Activated CD8-positive, alpha-beta T cell treated with anti-CD3 and anti-CD28 coated beads, Interleukin-2, amount 10 ng/mL, durations not matched to agents 7 days and 5 days (primary cell): ENCODE measurements around the gene DNAJB5. TPM values are rescaled to one million over a fixed set of nuclear protein-coding genes. Genes with fewer than 3 reads are reported as not detected.

Experiments used
- ATAC-seq: fragments of 150-1000 bp; cut with Tn5 transposase; one replicate; pipeline ENCODE4 v1.10.0; 2021; ENCODE audit warnings: moderate library complexity
- CTCF ChIA-PET: fragments of 350-600 bp; sonication (Branson Sonifier 250); formaldehyde crosslinking; loops from one replicate; lab custom pipeline; 2021; ENCODE audit warnings: antibody characterized with exemption; lab: Charles Lee
- POLR2A ChIA-PET: fragments of 350-600 bp; sonication (Branson Sonifier 250); formaldehyde crosslinking; loops from one replicate; lab custom pipeline; 2021; ENCODE audit warnings: antibody characterized with exemption; lab: Charles Lee
- DNase-seq: peaks from one replicate; pipeline ENCODE4 v3.0.0-alpha.2; 2020
- H3K27ac Mint-ChIP-seq: one replicate; pipeline ENCODE4 v1.8.0; 2021; ENCODE audit warnings: mild to moderate bottlenecking, mixed read lengths
- H3K27me3 Mint-ChIP-seq: one replicate; pipeline ENCODE4 v1.8.0; 2021; ENCODE audit warnings: low read depth, mixed read lengths
- H3K36me3 Mint-ChIP-seq: one replicate; pipeline ENCODE4 v1.8.0; 2021; ENCODE audit warnings: low read depth, mixed read lengths
- H3K4me1 Mint-ChIP-seq: one replicate; pipeline ENCODE4 v1.8.0; 2021; ENCODE audit warnings: low read depth, mixed read lengths
- H3K4me3 Mint-ChIP-seq: one replicate; pipeline ENCODE4 v1.8.0; 2021; ENCODE audit warnings: mild to moderate bottlenecking, mixed read lengths
- H3K9me3 Mint-ChIP-seq: one replicate; pipeline ENCODE4 v1.8.0; 2022; ENCODE audit warnings: mixed read lengths; ENCODE audit not compliant: insufficient read depth
- total RNA-seq, 2 experiments: library from RNA; stranded (reverse); gene quantifications; one replicate each; pipeline ENCODE4 v1.2.3, GENCODE V29; 2021

Gene DNAJB5
- total RNA-seq, 2 experiments from 2014 or later = 5.1 to 5.5 TPM

- DNase-seq = no peak
- no peaks in the 10 kb centered on the region for H3K27me3 Mint-ChIP-seq
- ChIA-PET CTCF (interaction anchor here (1.1 kb wide), 1 partner anchor 21 kb away, joined by 7 read pairs; no protein-coding TSS in a partner anchor), POLR2A (no interaction called here)
- no peak overlapping the region for H3K4me3 Mint-ChIP-seq
- H3K9me3 Mint-ChIP-seq = no peaks in the 10 kb centered on the region
- peaks cover 10% of the 10 kb centered on the region for H3K4me1 Mint-ChIP-seq
- H3K27ac Mint-ChIP-seq = no peak overlapping the region
- no peaks in the 10 kb centered on the region for H3K36me3 Mint-ChIP-seq
- no peak for ATAC-seq
Measured at GRCh38 chr9:35029852-35030251, 40.3 kb downstream of the DNAJB5 start.

- ChIA-PET CTCF (interaction anchor here (1.2 kb wide), 1 partner anchor 19 kb away, joined by 6 read pairs; no protein-coding TSS in a partner anchor), POLR2A (no interaction called here)
- DNase-seq = no peak
- H3K4me3 Mint-ChIP-seq = no peak overlapping the region
- H3K36me3 Mint-ChIP-seq = no peaks in the 10 kb centered on the region
- H3K4me1 Mint-ChIP-seq = peaks cover 8% of the 10 kb centered on the region
- no peak overlapping the region for H3K27ac Mint-ChIP-seq
- no peak for ATAC-seq
- no peaks in the 10 kb centered on the region for H3K27me3 Mint-ChIP-seq
- no peaks in the 10 kb centered on the region for H3K9me3 Mint-ChIP-seq
Measured at GRCh38 chr9:35033101-35033500, 43.6 kb downstream of the DNAJB5 start.

- DNase-seq (peak; percentile 68), ATAC-seq (peak; percentile 89)
- Mint-ChIP-seq H3K9me3 (no peaks in the 10 kb centered on the region), H3K36me3 (no peaks in the 10 kb centered on the region), H3K4me3 (peak overlapping the region; percentile 46), H3K27ac (peak overlapping the region; percentile 86), H3K4me1 (peaks cover 6% of the 10 kb centered on the region), H3K27me3 (no peaks in the 10 kb centered on the region)
- ChIA-PET CTCF (interaction anchor here (0.6 to 1.6 kb wide), 6 partner anchors 8 to 136 kb away, joined by 3 to 6 read pairs (median 5); partner anchors contain the start of gene DNAJB5), POLR2A (interaction anchor here (0.6 kb wide), 1 partner anchor 79 kb away, joined by 4 read pairs; no protein-coding TSS in a partner anchor)
Measured at GRCh38 chr9:35035851-35036701, 46.5 kb downstream of the DNAJB5 start.

GRCh38 chr9:35042081-35042604 lies 52.6 kb downstream of the DNAJB5 start:
- Mint-ChIP-seq H3K36me3 (no peaks in the 10 kb centered on the region), H3K4me3 (no peak overlapping the region), H3K9me3 (no peaks in the 10 kb centered on the region), H3K4me1 (no peaks in the 10 kb centered on the region), H3K27me3 (no peaks in the 10 kb centered on the region), H3K27ac (no peak overlapping the region)
- ChIA-PET CTCF (interaction anchor here (1.1 to 2.3 kb wide), 3 partner anchors 9 to 142 kb away, joined by 4 to 19 read pairs (median 4); no protein-coding TSS in a partner anchor), POLR2A (interaction anchor here (0.6 kb wide), 1 partner anchor 174 kb away, joined by 4 read pairs; no protein-coding TSS in a partner anchor)
- no peak for ATAC-seq
- no peak for DNase-seq

- no peak for DNase-seq
- H3K27ac Mint-ChIP-seq = peak overlapping the region; percentile 26
Measured at GRCh38 chr9:35042891-35043545, 53.5 kb downstream of the DNAJB5 start.

GRCh38 chr9:35044071-35044470 lies 54.5 kb downstream of the DNAJB5 start:
- ChIA-PET POLR2A (interaction anchor here (2.1 kb wide), 1 partner anchor 28 kb away, joined by 7 read pairs; the partner anchor contains the start of gene VCP), CTCF (interaction anchor here (1.0 to 1.5 kb wide), 2 partner anchors 8 kb away, joined by 3 to 5 read pairs; no protein-coding TSS in a partner anchor)
- no peaks in the 10 kb centered on the region for H3K4me1 Mint-ChIP-seq
- DNase-seq (no peak), ATAC-seq (no peak)
- H3K27me3 Mint-ChIP-seq = no peaks in the 10 kb centered on the region
- no peak overlapping the region for H3K27ac Mint-ChIP-seq
- H3K36me3 Mint-ChIP-seq = peaks cover 6% of the 10 kb centered on the region
- no peaks in the 10 kb centered on the region for H3K9me3 Mint-ChIP-seq
- H3K4me3 Mint-ChIP-seq = no peak overlapping the region

More at GRCh38 chr9:35042891-35043545, 53.5 kb downstream of the DNAJB5 start:
- no peak for ATAC-seq
- POLR2A ChIA-PET = interaction anchor here (2.1 kb wide), 1 partner anchor 29 kb away, joined by 7 read pairs; the partner anchor contains the start of gene VCP
- CTCF ChIA-PET = interaction anchor here (0.9 to 1.5 kb wide), 4 partner anchors 8 to 143 kb away, joined by 3 to 6 read pairs (median 4); no protein-coding TSS in a partner anchor
- no peaks in the 10 kb centered on the region for H3K27me3 Mint-ChIP-seq
- H3K36me3 Mint-ChIP-seq = no peaks in the 10 kb centered on the region
- H3K9me3 Mint-ChIP-seq = no peaks in the 10 kb centered on the region
- no peaks in the 10 kb centered on the region for H3K4me1 Mint-ChIP-seq
- H3K4me3 Mint-ChIP-seq = no peak overlapping the region

Other genes with a start within 250 kb of the DNAJB5 start
- gene PHF24, start 31.5 kb upstream of the DNAJB5 start, total RNA-seq = not detected
- 100 to 1,000 TPM; 214 to 217 TPM for gene VCP, start 82.9 kb downstream of the DNAJB5 start, total RNA-seq
- 100 to 1,000 TPM; 125 to 136 TPM for gene FANCG, start 90.2 kb downstream of the DNAJB5 start, total RNA-seq
- 10 to 100 TPM; 22.6 to 23.0 TPM for gene PIGO, start 106.8 kb downstream of the DNAJB5 start, total RNA-seq
- 100 to 1,000 TPM; 130 to 138 TPM for gene STOML2, start 113.4 kb downstream of the DNAJB5 start, total RNA-seq
- gene ATOSB, start 126.1 kb downstream of the DNAJB5 start, total RNA-seq = 10 to 100 TPM; 14.5 to 17.0 TPM
- under 1 TPM; 0.29 to 0.57 TPM for gene UNC13B, start 172.3 kb downstream of the DNAJB5 start, total RNA-seq